Neural cell (in vitro differentiated cells): ENCODE results near the gene GRID1.

Experiments used
- CTCF ChIP-seq: fragments of 450-650 bp; IDR thresholded peaks from 2 replicates; pipeline ENCODE4 v1.5.1; 2014; ENCODE audit warnings: antibody characterized with exemption, mild to moderate bottlenecking, moderate library complexity; ENCODE audit not compliant: poor library complexity, severe bottlenecking
- EP300 ChIP-seq: fragments of 450-650 bp; conservative IDR thresholded peaks from 2 replicates; pipeline ENCODE4 v1.6.1; 2014; ENCODE audit warnings: antibody characterized with exemption, mild to moderate bottlenecking, moderate library complexity; ENCODE audit not compliant: poor library complexity, severe bottlenecking
- EZH2 ChIP-seq: fragments of 200-600, 300-800 bp; shearing (Covaris generic), sonication (generic); IDR thresholded peaks from 2 replicates; pipeline ENCODE4 v1.6.1; 2014; ENCODE audit warnings: antibody characterized with exemption, low read length, borderline replicate concordance, mild to moderate bottlenecking; ENCODE audit not compliant: insufficient read depth, poor library complexity, severe bottlenecking
- POLR2AphosphoS5 ChIP-seq: IDR thresholded peaks from 2 replicates; pipeline ENCODE4 v1.6.1; 2012
- RAD21 ChIP-seq: fragments of 450-650 bp; conservative IDR thresholded peaks from 2 replicates; pipeline ENCODE4 v1.6.1; 2014; ENCODE audit warnings: antibody characterized with exemption, mild to moderate bottlenecking, moderate library complexity
- SMC3 ChIP-seq: fragments of 450-650 bp; conservative IDR thresholded peaks from 2 replicates; pipeline ENCODE4 v1.6.1; 2014; ENCODE audit warnings: antibody characterized with exemption, mild to moderate bottlenecking, moderate library complexity; ENCODE audit not compliant: poor library complexity
- TF ChIP-seq, protein P1 (sequence below): IDR thresholded peaks from 2 replicates; pipeline ENCODE4 v1.6.1; 2012; ENCODE audit warnings: borderline replicate concordance

DNA sequence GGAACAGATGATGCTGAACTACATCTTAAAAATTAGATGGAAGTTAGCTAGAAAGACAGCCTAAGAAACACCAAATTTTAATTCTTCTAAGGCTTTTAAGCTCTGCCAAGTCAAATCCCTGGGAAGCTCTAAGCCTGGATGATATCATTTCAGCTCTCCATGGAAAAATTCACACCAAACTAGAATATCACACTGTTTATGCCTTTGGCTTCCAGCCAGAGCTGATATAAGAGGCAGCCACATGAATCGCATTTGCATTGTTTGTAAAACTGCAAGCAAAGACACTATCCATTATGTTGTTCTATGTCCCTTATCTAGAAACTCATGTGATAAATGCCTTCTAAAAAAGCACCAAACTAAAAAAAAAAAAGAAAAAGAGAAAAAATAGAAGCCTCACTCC is 430.4 kb downstream of the GRID1 start:
- TF ChIP-seq EZH2 = no peak
- TF ChIP-seq CTCF = no peak
- TF ChIP-seq POLR2AphosphoS5 = no peak
- TF ChIP-seq, protein P1, sequence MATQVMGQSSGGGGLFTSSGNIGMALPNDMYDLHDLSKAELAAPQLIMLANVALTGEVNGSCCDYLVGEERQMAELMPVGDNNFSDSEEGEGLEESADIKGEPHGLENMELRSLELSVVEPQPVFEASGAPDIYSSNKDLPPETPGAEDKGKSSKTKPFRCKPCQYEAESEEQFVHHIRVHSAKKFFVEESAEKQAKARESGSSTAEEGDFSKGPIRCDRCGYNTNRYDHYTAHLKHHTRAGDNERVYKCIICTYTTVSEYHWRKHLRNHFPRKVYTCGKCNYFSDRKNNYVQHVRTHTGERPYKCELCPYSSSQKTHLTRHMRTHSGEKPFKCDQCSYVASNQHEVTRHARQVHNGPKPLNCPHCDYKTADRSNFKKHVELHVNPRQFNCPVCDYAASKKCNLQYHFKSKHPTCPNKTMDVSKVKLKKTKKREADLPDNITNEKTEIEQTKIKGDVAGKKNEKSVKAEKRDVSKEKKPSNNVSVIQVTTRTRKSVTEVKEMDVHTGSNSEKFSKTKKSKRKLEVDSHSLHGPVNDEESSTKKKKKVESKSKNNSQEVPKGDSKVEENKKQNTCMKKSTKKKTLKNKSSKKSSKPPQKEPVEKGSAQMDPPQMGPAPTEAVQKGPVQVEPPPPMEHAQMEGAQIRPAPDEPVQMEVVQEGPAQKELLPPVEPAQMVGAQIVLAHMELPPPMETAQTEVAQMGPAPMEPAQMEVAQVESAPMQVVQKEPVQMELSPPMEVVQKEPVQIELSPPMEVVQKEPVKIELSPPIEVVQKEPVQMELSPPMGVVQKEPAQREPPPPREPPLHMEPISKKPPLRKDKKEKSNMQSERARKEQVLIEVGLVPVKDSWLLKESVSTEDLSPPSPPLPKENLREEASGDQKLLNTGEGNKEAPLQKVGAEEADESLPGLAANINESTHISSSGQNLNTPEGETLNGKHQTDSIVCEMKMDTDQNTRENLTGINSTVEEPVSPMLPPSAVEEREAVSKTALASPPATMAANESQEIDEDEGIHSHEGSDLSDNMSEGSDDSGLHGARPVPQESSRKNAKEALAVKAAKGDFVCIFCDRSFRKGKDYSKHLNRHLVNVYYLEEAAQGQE = no peak
- TF ChIP-seq EP300 = no peak
- no peak for TF ChIP-seq RAD21
- no peak for TF ChIP-seq SMC3
